Subcutaneous adipose tissue (tissue), 4 donors: ENCODE data around the gene SLC29A3. TPM values are rescaled to one million over a fixed set of nuclear protein-coding genes. Genes with fewer than 3 reads are reported as not detected.

Source experiments
- CTCF ChIP-seq: fragments of 450-650 bp; IDR thresholded peaks from one replicate; pipeline ENCODE4 v1.5.1; 2016; ENCODE audit warnings: low read depth, mild to moderate bottlenecking, control low read depth, antibody characterized with exemption, moderate library complexity
- total RNA-seq, 4 donors: library from RNA; depleted of rRNA; stranded (reverse); fragments of >200 nt; gene quantifications; one replicate each; pipeline ENCODE4 v1.1.0, GENCODE V29; 2016

Gene SLC29A3
- total RNA-seq, 4 donors from 2014 or later = 2.6 to 25.8 (median 4.2) TPM

DNA sequence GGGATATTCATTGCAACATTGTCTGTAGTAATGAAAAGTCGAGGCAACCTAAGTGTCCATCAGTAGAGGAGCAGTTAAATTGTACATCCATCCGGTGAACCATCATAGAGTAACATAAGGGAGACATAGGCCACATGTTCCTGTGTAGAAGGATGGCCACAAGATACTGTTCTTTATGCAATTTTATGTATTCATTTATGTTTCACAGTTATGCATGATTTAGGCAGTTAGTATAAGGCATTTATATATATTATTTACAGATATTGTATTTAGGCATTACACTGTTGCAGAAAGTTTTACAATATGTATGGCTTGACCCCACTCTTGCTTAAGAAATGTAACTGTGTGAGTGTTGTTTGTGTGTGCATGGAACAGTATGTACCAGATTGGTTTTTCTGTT is 41.7 kb downstream of the SLC29A3 start:
- TF ChIP-seq CTCF = no peak

DNA sequence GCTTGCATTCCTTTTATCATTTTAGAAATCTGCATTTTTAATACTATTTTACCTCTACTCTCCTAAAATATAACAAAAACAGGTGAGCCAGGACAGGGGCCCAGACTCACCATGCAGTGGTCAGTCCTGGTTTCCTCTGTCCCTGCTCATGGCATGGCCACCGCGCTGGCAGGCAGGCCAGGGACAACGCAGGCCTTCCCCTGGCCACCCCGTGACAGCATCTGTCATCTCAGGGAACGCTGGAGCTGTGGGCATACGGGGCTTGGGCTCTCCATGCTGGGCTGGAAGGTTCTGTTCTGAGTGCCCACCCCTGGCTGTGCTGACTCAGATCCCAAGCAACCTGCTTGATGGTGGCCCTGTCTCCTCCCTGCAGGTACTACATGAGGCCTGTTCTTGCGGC is 42.5 kb downstream of the SLC29A3 start:
- TF ChIP-seq CTCF = no peak

DNA sequence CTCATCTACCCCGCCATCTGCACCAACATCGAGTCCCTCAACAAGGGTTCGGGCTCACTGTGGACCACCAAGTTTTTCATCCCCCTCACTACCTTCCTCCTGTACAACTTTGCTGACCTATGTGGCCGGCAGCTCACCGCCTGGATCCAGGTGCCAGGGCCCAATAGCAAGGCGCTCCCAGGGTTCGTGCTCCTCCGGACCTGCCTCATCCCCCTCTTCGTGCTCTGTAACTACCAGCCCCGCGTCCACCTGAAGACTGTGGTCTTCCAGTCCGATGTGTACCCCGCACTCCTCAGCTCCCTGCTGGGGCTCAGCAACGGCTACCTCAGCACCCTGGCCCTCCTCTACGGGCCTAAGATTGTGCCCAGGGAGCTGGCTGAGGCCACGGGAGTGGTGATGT is 43.1 kb downstream of the SLC29A3 start:
- no peak for TF ChIP-seq CTCF

- no peak for TF ChIP-seq CTCF
Observed at GRCh38 chr10:71363936-71364335, 44.9 kb downstream of the SLC29A3 start.

GRCh38 chr10:71365366-71365765 is 46.3 kb downstream of the SLC29A3 start:
- no peak for TF ChIP-seq CTCF

DNA sequence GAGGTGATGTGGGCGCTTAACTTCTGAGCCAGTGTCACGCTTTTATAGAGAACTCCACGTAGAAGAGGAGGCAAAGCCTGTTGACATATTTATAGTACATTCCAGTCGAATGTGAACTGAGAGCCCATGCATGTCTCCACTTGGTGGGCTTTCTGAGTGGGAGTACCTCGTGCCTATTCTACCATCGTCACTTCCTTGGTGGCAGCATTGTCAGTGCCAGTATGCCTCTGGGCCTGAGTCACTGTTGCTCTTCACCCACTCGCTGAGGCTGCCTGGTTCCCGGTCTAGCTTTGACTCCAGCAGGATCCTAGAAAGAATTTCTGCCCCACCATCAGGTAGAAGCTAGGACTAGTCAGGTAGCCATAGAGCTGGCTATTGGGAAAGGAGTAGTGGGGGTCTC is 47.6 kb downstream of the SLC29A3 start:
- TF ChIP-seq CTCF = no peak

DNA sequence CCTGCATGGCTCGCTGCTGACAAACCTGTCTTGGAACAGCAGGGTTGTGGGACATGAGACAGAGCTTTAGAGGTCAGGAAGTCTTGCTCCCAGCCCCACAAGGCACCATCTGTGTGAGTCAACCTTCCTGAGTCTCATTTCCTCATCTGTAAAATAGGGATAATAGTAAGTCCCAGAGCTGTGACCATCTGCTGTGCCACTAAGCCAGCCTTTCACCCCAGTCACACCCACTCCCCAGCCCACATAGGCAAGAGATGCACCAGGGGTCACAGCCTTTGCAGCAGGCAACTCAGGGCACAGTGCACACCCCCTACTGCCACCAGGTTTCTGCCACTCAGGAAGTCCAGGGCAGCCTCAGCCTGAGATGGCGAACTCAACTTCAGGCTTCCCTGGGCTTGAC is 48.2 kb downstream of the SLC29A3 start:
- no peak for TF ChIP-seq CTCF
